NCI-H748 (cell line): ENCODE results near the gene HERC6.
"Not testable (repeated sequence)": the region's sequence is repeated elsewhere in the genome, so short reads cannot be mapped to it uniquely, and the experiment has no call there.

ENCODE experiments used
- DNase-seq: peaks from one replicate; lab custom pipeline; 2025; ENCODE audit not compliant: unreplicated experiment; lab: John Stamatoyannopoulos, UW

The HERC6 gene

DNA sequence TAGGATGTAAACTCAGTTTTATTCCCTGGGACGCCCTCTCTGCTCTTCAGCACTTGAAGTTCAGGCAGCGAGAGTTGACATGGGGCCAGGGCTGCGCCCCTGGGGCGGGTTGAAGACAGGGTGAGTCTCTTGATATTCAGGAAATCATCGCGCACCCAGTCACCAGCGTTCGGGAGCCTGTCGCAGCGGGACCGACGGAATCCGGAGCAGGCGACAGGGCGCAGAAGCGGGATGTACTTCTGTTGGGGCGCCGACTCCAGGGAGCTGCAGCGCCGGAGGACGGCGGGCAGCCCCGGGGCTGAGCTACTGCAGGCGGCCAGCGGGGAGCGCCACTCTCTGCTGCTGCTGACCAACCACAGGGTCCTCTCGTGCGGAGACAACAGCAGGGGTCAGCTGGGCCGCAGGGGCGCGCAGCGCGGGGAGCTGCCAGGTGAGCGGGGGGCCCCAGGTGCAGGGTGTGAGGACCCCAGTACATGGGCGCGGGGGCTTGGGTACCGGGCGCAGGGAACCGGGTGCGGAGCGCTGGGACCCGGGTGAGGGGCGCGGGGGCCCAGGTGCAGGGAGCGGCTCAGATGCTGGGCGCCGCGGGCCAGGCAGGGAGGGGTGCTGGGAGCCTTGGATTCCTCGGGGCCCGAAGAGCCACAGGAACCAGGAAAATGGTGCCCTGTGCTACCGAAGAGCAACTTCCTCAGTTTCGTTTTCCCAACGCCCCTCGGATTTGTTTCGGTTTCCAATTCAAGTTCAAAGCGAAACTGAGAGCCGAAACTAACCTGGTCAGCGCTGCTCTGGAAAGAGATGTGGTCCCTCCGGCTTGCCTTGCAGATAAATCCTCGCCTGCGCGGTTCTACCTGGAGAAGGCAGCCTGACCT lies at the start of gene HERC6:
Gene HERC6, plus strand, starts transcription at position 162 of the 869 bp plus-strand sequence. Its CDS starts 70 bp downstream, at position 232.
- peak; percentile 87 for DNase-seq

DNA sequence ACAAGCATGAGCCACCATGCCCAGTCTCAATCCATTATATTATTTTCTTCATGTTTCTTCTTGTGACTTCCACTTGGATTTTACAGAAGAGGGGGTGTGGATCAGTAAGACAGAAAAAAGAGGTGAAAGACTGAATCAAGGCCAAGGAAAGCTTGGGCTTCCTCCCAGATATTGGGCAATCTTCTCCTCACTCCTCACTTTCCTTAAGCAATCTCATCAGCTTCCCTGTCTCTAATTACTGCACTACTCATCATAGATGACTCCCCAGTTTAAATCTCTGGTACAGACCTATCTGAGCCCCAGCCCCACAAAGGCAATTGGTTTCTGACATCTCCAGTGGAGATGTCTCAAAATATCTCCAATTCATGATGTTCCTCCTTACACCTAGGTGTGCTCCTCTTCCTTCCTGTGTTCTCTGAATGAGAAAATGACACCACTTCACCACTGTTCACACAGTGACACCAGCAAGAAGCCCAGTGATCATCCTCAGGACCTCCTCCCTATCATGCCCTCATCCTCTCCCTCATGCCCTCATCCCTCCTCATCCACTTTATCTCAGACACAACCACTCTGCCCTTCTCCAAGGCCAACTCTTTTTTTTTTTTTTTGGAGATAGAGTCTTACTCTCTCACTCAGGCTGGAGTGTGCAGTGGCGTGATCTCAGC lies 44.8 kb upstream of the HERC6 start:
- DNase-seq = no peak

DNA sequence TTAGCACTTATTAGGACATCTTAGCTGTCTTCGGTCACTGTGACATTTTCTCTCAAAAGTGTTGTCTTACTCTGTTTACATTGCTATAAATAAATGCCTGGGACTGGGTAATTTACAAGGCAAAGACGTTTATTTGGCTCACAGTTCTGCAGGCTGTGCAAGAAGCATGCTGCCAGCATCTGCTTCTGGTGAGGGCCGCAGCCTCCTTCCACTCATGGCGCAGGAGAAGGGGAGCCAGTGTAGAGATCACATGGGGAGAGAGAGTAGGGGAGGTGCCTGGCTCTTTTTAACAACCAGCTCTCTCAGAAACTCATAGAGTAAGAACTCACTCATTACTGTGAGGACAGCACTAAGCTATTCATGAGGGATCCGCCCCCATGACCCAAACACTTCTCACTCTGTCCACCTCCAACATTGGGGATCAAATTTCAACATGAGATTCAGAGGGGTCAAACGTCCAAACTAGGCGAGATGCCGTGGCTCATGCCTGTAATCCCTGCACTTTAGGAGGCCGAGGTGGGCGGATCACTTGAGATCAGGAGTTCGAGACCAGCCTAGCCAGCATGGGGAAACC lies 43.5 kb upstream of the HERC6 start:
- no peak for DNase-seq

DNA sequence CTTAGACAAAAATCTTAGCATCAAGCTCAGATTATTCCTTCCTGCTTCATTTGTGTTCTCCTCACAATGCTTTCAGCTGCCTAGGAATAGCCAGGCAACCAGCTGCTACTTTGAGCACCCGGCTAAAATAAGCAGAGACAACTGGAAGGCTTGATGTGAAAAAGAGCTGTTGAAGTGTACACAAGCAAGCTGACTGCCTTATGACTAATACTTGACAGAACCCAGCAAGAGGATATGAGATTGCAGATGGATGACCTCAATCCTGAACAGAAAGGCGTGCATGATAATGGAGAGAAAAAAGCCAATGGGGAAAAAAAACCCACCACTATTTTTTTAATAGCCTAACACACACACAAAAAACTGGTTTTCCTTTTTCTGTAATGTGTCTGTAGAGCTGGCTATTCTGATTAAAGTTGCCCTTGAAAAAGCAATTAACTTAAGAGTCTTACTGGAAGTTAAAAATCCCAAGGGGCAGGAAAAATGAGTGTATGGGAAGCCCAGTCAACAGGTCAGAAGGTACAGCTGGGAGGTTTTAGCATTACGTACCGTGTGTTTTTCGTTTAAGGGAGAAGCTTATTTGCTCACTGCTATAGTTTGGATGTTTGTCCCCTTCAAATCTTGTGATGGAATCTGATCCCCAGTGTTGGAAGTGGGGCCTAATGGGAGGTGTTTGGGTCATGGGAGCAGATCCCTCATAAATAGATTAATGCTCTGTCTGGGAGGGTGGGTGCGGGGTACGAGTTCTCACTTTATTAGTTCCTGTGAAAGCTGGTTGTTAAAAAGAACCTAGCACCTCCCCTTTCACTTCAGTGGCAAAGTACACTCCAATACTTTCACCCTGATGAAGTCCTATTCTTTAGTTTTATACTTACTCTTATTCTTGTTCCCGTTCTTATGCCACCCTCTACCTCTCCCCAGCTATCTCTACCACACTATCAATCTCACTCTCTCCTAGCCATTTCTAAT lies 37.1 kb upstream of the HERC6 start:
- DNase-seq = no peak

DNA sequence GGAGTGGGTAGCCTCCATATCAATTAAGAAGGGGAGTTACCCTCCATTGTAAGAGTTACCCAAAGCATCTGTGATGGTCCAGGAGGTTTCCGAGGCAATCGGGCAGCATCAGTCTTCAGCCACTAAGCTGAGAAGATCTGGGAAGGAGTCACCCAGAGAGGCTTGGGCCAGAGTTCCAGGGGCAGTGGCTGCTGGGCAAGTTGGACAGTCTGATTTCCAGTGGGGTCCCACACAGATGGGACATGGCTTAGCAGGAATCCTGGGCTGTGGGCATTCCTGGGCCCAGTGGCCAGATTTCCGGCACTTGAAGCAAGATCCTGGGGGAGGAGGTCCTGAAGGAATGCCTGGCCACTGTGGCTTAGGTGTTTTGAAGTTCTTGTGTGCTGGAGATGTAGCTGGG lies 31.8 kb upstream of the HERC6 start:
- not testable (repeated sequence) for DNase-seq

DNA sequence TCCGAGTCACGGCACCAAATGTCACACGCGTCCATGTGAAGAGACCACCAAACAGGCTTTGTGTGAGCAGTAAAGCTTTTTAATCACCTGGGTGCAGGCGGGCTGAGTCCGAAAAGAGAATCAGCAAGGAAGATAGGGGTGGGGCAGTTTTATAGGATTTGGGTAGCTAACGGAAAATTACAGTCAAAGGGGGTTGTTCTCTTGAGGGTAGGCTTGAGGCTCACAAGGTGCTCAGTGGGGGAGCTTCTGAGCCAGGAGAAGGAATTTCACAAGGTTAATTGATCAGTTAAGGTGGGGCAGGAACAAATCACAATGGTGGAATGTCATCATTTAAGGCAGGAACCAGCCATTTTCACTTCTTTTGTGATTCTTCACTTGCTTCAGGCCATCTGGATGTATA lies 29.9 kb upstream of the HERC6 start:
- not testable (repeated sequence) for DNase-seq

DNA sequence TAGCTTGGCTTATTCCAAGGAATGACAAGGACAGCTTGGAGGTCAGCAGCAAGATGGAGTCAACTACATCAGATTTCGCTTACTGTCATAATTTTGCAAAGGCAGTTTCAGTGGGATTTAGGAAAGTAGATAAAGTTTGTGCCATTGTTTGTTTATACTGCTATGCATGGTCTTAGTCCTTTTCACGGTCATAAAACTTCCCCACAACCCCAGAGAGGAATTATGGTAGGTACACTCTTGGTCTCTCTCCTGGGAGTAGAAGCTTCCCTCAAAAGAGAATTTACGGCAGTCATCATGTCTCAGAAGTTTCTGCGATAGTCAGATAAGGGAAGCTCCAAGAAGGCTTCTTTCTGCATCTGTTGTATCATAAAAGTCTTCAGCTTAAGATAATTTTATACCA lies 27.9 kb upstream of the HERC6 start:
- DNase-seq = no peak

DNA sequence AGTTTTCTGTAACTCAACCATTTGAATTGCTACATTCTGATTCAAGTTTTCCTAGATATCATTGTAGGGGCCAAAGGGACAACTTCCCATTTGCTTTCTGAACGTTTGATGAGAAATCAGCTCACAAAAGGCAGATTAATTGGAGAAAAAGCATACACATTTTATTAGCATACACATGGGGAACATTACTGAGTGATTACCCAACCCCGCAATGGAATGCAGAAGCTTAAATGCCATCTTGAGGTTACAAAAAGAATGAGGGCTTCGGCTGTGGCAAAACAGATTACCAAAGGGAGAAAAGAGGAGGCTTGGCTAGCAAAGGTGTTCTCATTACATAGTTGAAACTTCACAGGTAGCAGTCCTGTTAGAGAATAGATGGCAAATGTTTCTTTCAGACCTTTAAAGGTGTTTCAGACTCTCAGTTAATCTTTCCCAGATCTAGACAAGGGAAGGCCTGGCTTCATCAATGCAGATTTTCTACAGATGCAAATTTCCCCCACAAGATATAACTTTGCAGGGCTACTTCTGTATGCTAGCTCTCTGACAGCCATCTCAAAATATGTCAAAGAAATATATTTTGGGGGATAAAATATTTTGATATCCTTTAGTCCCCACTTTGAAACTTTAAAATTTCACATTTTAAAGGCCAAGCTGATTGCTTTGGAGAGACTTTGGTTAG lies 26.5 kb upstream of the HERC6 start:
- DNase-seq = no peak

DNA sequence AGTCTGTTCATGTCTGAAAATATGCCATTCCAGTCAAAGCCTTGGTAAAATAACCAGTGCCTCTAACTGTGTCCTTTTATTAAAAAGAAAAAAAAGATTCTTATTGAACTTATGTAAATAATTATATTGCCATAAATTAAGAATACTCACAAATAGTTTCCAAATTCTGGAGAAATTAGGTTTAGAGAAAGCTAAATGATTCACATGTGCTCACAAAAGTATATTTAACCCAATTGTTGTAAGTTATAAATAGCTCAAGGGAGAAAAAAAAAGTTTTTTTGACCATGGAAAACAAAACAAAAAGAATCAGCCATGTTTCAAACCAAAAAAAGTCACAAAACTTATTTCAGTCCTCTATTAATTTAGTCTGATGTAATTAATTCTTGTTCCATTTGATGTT lies 25.3 kb upstream of the HERC6 start:
- no peak for DNase-seq

DNA sequence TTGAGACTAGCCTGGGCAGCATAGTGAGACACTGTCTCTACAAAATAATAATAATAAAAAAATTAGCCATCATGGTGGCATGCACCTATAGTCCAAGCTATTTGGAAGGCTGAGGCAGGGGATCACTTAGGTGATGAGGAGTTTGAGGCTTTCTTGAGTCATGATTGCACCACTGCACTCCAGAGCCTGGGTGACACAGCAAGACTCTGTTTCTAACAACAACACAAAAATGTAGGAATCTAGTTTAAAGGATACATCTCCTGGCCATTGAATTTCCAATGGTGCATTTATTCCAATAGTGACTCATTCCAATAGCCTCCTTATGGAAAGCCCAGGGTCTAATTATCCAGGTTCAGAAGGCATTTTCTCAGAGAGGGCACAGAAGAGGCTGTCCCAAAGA lies 21.9 kb upstream of the HERC6 start:
- no peak for DNase-seq

DNA sequence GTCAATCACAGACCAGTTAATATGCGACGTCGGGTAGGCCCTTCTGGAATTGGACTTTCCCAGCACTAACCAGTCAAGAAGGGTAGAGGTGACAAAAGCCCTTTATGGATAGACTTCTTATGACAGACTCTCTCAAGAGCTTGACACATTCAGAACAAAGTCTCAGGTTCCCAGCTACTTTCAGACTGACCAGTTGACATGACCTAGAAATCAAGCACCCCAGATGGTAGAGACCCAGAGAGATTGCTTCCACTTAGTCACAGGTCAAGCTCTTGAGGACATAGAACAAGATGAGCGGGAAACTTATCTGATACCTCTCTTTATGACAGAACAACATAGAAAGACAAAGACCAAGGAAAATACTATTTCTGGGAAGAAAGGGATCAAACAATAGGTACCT lies 21.4 kb upstream of the HERC6 start:
- no peak for DNase-seq

DNA sequence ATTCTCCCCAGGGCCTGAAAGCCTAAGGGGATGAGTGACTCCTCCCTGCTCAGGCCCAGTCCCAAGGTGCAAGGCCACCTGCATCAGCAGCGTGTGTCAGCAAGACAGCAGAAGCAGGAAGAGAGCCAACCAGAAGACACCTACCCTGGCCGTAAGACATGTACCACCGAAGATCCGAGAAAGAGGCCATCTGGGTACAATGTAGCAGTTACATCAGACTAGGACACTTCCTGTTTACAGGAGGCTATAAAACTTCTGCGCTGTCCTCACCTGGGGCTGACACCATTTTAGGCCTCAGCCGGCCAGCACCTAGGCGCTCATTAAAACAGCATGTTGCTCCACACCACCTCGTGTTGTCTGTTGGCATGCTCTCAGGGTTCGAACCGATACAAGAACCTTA lies 19.1 kb upstream of the HERC6 start:
- DNase-seq = no peak

DNA sequence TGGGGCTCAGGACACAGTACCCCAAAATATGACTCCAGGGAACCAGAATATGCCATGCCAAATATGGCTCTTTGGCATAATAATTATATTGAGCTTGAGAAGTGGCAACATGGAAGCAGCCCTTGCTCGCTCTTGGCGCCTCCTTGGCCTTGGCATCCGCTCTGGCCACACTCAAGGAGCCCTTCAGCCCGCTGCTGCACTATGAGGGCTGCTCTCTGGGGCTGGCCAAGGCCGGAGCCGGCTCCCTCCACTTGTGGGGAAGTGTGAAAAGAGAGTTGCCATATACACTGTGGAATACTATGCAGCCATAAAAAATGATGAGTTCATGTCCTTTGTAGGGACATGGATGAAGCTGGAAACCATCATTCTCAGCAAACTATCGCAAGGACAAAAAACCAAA lies 18.4 kb upstream of the HERC6 start:
- DNase-seq = no peak

DNA sequence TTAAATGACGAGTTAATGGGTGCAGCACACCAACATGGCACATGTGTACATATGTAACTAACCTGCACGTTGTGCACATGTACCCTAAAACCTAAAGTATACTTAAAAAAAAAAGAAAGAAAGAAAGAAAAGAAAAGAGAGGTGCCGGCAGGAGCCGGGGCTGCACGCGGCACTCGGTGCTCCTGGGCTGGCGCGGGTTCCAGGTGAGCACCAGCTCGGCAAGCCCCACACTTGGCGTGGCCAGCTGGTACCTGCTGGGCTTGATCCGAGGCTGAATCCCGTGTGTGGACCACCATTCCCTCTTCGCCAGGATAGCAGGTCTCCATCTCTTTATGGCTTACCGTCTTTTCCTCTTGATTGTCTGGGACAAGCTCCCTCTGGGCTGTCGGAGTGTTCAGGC lies 17.9 kb upstream of the HERC6 start:
- DNase-seq = no peak

DNA sequence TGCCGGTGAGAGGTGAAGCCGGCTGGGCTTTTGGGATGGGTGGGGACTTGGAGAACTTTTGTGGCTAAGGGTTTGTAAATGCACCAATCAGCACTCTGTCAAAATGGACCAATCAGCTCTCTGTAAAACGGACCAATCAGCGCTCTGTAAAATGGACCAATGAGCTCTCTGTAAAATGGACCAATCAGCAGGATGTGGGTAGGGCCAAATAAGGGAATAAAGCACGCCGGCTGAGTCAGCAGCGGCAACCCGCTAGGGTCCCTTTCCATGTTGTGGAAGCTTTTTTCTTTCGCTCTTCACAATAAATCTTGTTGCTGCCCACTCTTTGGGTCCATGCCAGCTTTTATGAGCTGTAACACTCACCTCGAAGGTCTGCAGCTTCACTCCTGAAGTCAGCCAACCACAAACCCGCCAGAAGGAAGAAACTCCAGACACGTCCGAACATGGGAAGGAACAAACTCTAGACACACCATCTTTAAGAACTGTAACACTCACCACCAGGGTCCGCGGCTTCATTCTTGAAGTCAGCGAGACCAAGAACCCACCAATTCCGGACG lies 17.4 kb upstream of the HERC6 start:
- DNase-seq = not testable (repeated sequence)

DNA sequence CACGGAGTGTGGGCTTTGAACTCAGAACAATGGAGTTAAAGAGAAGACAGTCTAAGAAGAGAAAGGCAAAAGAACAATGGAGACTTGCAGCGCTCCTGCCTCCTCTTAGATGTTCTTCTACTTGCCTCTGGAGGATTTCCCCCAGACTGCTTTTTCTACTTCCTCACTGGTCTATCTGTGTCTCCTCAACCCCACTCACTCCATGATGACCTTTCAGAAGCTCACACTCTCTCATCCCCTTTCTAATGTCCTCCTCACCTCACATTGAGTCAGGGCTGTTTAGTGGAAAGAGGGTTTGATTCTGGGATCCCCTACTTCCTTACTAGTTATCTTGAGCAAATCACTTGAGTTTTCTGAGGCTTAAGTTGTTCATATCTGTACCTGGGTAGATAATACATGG lies 12.2 kb upstream of the HERC6 start:
- DNase-seq = no peak

DNA sequence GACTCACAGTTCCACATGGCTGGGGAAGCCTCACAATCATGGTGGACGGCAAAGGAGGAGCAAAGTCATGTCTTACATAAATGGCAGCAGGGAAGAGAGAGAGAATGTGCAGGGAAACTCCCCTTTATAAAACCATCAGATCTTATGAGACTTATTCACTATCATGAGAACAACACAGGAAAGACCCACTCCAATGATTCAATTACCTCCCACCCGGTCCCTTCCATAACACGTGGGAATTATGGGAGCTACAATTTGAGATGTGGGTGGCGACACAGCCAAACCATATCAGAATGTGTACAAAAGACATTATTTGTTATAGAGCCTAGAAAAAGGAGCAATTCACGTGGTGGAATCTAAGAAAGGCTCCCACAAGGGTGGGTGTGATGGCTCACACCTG lies 10.8 kb upstream of the HERC6 start:
- DNase-seq = no peak

DNA sequence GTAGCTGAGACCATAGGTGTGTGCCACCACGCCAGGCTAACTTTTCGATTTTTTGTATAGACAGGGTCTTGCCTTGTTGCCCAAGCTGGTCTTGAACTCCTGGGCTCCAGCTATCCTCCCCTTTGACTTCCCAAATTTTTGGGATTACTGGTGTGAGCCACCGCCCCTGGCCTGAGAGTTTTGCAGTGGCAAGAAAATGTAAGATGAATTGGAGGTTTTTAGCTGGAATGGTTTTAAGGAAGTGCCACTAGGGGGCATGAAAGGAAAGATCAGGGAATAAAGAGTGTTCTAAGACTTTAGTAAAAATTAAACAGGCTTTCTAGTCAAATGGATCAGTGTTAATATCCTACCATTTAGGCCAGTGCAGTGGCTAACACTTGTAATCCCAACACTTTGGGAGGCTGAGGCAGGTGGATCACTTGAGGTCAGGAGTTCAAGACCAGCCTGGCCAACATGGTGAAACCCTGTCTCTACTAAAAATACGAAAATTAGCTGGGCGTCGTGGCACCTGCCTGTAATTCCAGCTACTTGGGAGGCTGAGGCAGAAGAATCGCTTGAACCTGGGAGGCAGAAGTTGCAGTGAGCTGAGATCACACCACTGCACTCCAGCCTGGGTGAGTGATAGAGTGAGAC lies 9.4 kb upstream of the HERC6 start:
- DNase-seq = not testable (repeated sequence)

DNA sequence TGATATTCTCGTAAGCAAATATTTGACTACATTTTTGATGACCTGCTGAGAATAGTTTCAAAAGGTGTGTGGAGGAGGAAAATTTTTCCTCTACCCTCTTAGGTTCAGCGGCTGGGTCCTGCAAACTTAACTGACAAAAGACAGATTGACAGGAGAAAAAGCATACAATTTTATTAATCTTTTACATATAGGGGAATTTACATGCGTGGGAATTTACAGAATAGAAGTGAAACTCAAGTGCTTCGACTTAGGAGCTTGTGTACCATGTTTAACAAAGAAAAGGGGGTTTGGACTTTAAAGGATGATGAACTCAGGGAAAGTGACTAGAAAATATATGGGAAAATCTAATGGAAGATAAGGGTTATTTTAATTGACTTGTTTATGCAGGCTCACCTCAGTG lies 2.5 kb downstream of the HERC6 start:
- no peak for DNase-seq

DNA sequence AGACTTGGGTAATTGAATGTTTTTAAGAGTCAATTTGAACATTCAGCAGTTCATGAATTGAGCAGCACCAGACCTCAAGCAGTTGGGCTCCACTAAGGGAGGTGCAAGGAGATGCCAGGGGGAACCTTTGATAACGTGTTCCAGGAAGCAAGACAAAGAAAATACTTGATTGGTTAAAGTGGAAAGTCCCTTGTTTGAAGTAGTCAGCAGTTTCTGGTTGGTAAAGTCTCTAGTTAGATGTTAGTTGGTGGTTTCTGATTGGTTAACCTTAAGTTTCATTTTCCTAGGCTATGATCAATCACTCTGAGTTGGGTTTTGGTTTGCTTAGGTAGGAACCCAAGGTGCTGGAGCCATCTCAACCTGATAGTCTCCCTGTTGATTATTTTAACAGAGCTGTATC lies 4.0 kb downstream of the HERC6 start:
- DNase-seq = no peak
